ENCODE data around the gene FRAS1.

- no peak for TF ChIP-seq EZH2 (IDR thresholded peaks at IDR 0.05; ENCODE audit: low read length, missing control alignments)
- TF ChIP-seq CTCF (conservative IDR thresholded peaks at IDR 0.05 in 1 of 2, IDR thresholded peaks at IDR 0.05 in 1 of 2; ENCODE audit: low read depth in 1 of 2, low read length in 2 of 2), result no peak
Observed at GRCh38 chr4:78353921-78354320, 296.8 kb downstream of the FRAS1 start.

Measured in fibroblast of lung (primary cell).